Gastrocnemius medialis (tissue), 4 donors: ENCODE results near the gene STK4. TPM values are rescaled to one million over a fixed set of nuclear protein-coding genes. Genes with fewer than 3 reads are reported as not detected.
"Not testable (repeated sequence)": the region's sequence is repeated elsewhere in the genome, so short reads cannot be mapped to it uniquely, and the experiment has no call there.

Experiments
- ATAC-seq, 2 donors: fragments of 150-250 bp; one replicate each; pipeline ENCODE4 v1.9.1; 2016
- DNase-seq, 2 donors: peaks; one replicate each; pipeline ENCODE4 v3.0.0-alpha.2; 2019
- H3K27ac ChIP-seq, 4 donors: fragments of 200-600 bp; sonication (generic); 1 replicate in 1 of 4; 2 replicates in 3 of 4; pipeline ENCODE4 v1.5.1; 2016 to 2018; ENCODE audit warnings: mild to moderate bottlenecking in 2 of 4, moderate library complexity in 1 of 4
- H3K27me3 ChIP-seq, 3 donors: fragments of 200-600 bp; sonication (generic) in 2 of 3; 1 replicate in 1 of 3; 2 replicates in 2 of 3; pipeline versions ENCODE4 v1.5.1 to v1.6.0; 2016 to 2019; ENCODE audit warnings: mild to moderate bottlenecking in 1 of 3, moderate library complexity in 1 of 3
- H3K36me3 ChIP-seq, 2 donors: fragments of 200-600 bp; sonication (generic) in 1 of 2; one replicate each; pipeline ENCODE4 v1.5.1; 2017 to 2018
- H3K4me1 ChIP-seq, 2 donors: fragments of 200-600 bp; sonication (generic) in 1 of 2; one replicate each; pipeline ENCODE4 v1.5.1; 2016 to 2017; ENCODE audit warnings: mild to moderate bottlenecking in 2 of 2
- H3K4me3 ChIP-seq, 4 donors: fragments of 200-600 bp; sonication (generic) in 3 of 4; 1 replicate in 1 of 4; 2 replicates in 3 of 4; pipeline ENCODE4 v1.5.1; 2016 to 2019; ENCODE audit warnings: mild to moderate bottlenecking in 2 of 4
- H3K9me3 ChIP-seq, 3 donors: fragments of 200-600 bp; sonication (generic) in 2 of 3; 1 replicate in 1 of 3; 2 replicates in 2 of 3; pipeline ENCODE4 v1.5.1; 2016 to 2019
- CTCF ChIP-seq, 5 experiments: fragments of 450-650 bp in 3 of 5; fragments of 200-600 bp in 2 of 5; sonication (generic) in 2 of 5; IDR thresholded peaks in 4 of 5; conservative IDR thresholded peaks in 1 of 5; 1 replicate in 4 of 5; 2 replicates in 1 of 5; pipeline ENCODE4 v1.5.1; 2016 to 2019; ENCODE audit warnings: antibody characterized with exemption in 5 of 5, mild to moderate bottlenecking in 3 of 5, moderate library complexity in 3 of 5
- POLR2A ChIP-seq, 2 donors: fragments of 450-650 bp; IDR thresholded peaks; one replicate each; pipeline ENCODE4 v1.6.1; 2017; ENCODE audit warnings: antibody characterized with exemption in 2 of 2, mild to moderate bottlenecking in 2 of 2, moderate library complexity in 2 of 2
- in situ Hi-C, 4 donors: fragments of 200-750 bp; cut with MboI; loops; one replicate each; pipeline versions ENCODE4 v1.15.0 to v1.8.0; 2017; ENCODE audit warnings: low sequenced_read_pairs in 4 of 4
- intact Hi-C: fragments of 100-400 bp; cut with DNase I; formaldehyde crosslinking; loops from one replicate; pipeline ENCODE4 v1.15.1; 2023; ENCODE audit warnings: low total_unique reads
- total RNA-seq, 4 donors: library from RNA; depleted of rRNA; stranded (reverse); fragments of >200 nt; gene quantifications; one replicate each; pipeline versions ENCODE4 v1.1.0 to v1.2.3, GENCODE V29; 2016

STK4 gene
- total RNA-seq, 4 donors from 2014 or later: 4.5 to 6.4 (median 5.5) TPM

GRCh38 chr20:45061244-45061643 is 94.9 kb downstream of the STK4 start:
- no peak for TF ChIP-seq POLR2A (IDR thresholded peaks at IDR 0.05)
- no peak for TF ChIP-seq CTCF (IDR thresholded peaks at IDR 0.05 in 4 of 5, conservative IDR thresholded peaks at IDR 0.05 in 1 of 5)
- ATAC-seq: no peak
- DNase-seq: no peak
- intact Hi-C loops: no loop called here
- no peaks in the 10 kb centered on the region for H3K27me3 ChIP-seq
- H3K27ac ChIP-seq: no peak overlapping the region
- H3K4me3 ChIP-seq: no peak overlapping the region
- H3K9me3 ChIP-seq: no peaks in the 10 kb centered on the region
- peaks cover 0 to 6% of the 10 kb centered on the region in 2 donors for H3K4me1 ChIP-seq
- in situ Hi-C loops: loop anchor here in 1 of 4 donors (25.0 kb wide), 1 partner anchor 99 kb away; the partner anchor contains the start of genes STK4 and TOMM34
- no peaks in the 10 kb centered on the region for H3K36me3 ChIP-seq

GRCh38 chr20:45063107-45063506 is 96.8 kb downstream of the STK4 start:
- ATAC-seq, intact Hi-C loops, H3K36me3 ChIP-seq, H3K4me1 ChIP-seq, H3K27me3 ChIP-seq, H3K9me3 ChIP-seq, H3K4me3 ChIP-seq, H3K27ac ChIP-seq, DNase-seq: not testable (repeated sequence)
- in situ Hi-C loops: loop anchor here in 1 of 4 donors (25.0 kb wide), 1 partner anchor 101 kb away; the partner anchor contains the start of genes STK4 and TOMM34

GRCh38 chr20:45064812-45065211 is 98.5 kb downstream of the STK4 start:
- in situ Hi-C loops (loop anchor here in 1 of 4 donors (25.0 kb wide), 1 partner anchor 103 kb away; the partner anchor contains the start of genes STK4 and TOMM34), intact Hi-C loops (no loop called here)
- Histone ChIP-seq H3K9me3 (no peaks in the 10 kb centered on the region), H3K36me3 (no peaks in the 10 kb centered on the region), H3K4me1 (peaks cover 0 to 6% of the 10 kb centered on the region in 2 donors), H3K27me3 (no peaks in the 10 kb centered on the region), H3K4me3 (no peak overlapping the region), H3K27ac (no peak overlapping the region)
- ATAC-seq (no peak), DNase-seq (no peak)
- TF ChIP-seq POLR2A (IDR thresholded peaks at IDR 0.05) (no peak), CTCF (IDR thresholded peaks at IDR 0.05 in 4 of 5, conservative IDR thresholded peaks at IDR 0.05 in 1 of 5) (no peak)

GRCh38 chr20:45066372-45066771 is 100.1 kb downstream of the STK4 start:
- TF ChIP-seq CTCF (IDR thresholded peaks at IDR 0.05 in 4 of 5, conservative IDR thresholded peaks at IDR 0.05 in 1 of 5) (no peak), POLR2A (IDR thresholded peaks at IDR 0.05) (no peak)
- Histone ChIP-seq H3K27me3 (no peaks in the 10 kb centered on the region), H3K9me3 (no peaks in the 10 kb centered on the region), H3K27ac (no peak overlapping the region), H3K4me3 (no peak overlapping the region), H3K4me1 (peaks cover 3 to 13% of the 10 kb centered on the region in 2 donors), H3K36me3 (no peaks in the 10 kb centered on the region)
- ATAC-seq (no peak), DNase-seq (no peak)
- in situ Hi-C loops (loop anchor here in 1 of 4 donors (25.0 kb wide), 1 partner anchor 104 kb away; the partner anchor contains the start of genes STK4 and TOMM34), intact Hi-C loops (no loop called here)

GRCh38 chr20:45067087-45067486 is 100.8 kb downstream of the STK4 start:
- no peaks in the 10 kb centered on the region for H3K27me3 ChIP-seq
- in situ Hi-C loops: loop anchor here in 1 of 4 donors (25.0 kb wide), 1 partner anchor 105 kb away; the partner anchor contains the start of genes STK4 and TOMM34
- no peak for ATAC-seq

More at GRCh38 chr20:45067087-45067486, 100.8 kb downstream of the STK4 start:
- intact Hi-C loops: no loop called here
- TF ChIP-seq POLR2A (IDR thresholded peaks at IDR 0.05) (no peak), CTCF (IDR thresholded peaks at IDR 0.05 in 4 of 5, conservative IDR thresholded peaks at IDR 0.05 in 1 of 5) (no peak)
- Histone ChIP-seq H3K9me3 (no peaks in the 10 kb centered on the region), H3K4me3 (no peak overlapping the region), H3K4me1 (peaks cover 11 to 13% of the 10 kb centered on the region in 2 donors), H3K36me3 (no peaks in the 10 kb centered on the region), H3K27ac (no peak overlapping the region)
- DNase-seq: no peak
